HG03139 (cell line): ENCODE data around the gene GARIN5A.

Source experiments
- ATAC-seq: cut with Tn5 transposase; IDR thresholded peaks from one replicate; pipeline ENCODE4 v1.9.1; 2021; ENCODE audit not compliant: unreplicated experiment

The GARIN5A gene

GRCh38 chr19:50418176-50419021 is 58.2 kb downstream of the GARIN5A start, which contains the start of gene SPIB:
TSS of gene SPIB (plus strand) at chr19:50418938. CDS start at chr19:50418963, 25 bp downstream.
- ATAC-seq: no peak

DNA sequence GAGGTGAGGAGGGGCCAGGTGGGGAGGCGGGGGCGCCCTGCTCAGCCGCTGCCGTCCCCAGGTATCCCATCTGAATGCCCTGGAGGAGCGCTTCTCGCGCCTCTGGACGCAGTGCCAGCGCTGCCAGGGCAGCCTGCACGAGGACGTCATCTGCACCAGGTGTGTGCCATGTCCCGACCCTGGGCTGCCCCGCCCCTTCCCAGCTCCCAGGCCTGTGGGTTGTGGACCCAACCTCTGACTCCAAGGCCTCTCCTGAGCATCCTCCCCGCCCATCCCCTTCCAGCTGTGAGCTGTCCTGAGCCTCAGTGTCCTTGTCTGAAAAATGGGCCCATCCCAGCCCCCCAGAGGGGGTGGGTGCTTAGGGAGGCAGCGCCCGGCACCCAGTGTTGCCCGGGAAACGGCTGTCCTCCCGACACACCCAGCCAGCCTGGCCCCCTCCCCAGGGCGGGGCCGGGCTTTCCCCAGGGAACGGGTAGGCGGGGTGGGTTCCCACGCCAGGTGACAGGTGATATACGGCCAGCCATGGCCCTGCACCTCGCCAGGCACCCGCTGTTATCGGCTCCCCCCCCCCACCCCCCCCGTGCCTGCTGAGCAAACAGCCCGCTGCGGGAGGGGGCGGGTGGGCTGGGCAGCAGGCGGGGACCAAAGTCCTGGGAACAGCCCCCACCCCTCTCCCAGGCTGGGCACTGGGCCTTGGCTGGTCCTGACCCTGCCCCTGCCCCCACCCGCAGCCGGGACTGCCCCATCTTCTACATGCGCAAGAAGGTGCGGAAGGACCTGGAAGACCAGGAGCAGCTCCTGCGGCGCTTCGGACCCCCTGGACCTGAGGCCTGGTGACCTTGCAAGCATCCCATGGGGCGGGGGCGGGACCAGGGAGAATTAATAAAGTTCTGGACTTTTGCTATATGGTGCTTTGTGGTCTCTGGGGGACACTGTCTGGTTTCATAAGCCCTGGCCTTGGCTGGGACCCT is 59.3 kb downstream of the GARIN5A start:
- ATAC-seq: no peak
